Breast epithelium (tissue), 4 donors: Measurements from ENCODE around the gene SYCP2L. TPM values are rescaled to one million over a fixed set of nuclear protein-coding genes. Genes with fewer than 3 reads are reported as not detected.

Source experiments
- DNase-seq, 2 donors: peaks; one replicate each; pipeline ENCODE4 v3.0.0-alpha.2; 2019; ENCODE audit warnings: low spot score in 2 of 2
- H3K27ac ChIP-seq, 2 donors: fragments of 200-600 bp; sonication (generic) in 1 of 2; one replicate each; pipeline ENCODE4 v1.5.1; 2016 to 2019; ENCODE audit warnings: mild to moderate bottlenecking in 1 of 2
- H3K27me3 ChIP-seq, 2 donors: fragments of 200-600 bp; sonication (generic) in 1 of 2; one replicate each; pipeline versions ENCODE4 v1.5.1 to v1.6.0; 2017 to 2019; ENCODE audit warnings: control low read depth in 1 of 2, mild to moderate bottlenecking in 1 of 2
- H3K36me3 ChIP-seq: fragments of 200-600 bp; one replicate; pipeline ENCODE4 v1.5.1; 2019
- H3K4me1 ChIP-seq, 2 donors: fragments of 200-600 bp; sonication (generic); one replicate each; pipeline ENCODE4 v1.5.1; 2016 to 2019; ENCODE audit warnings: control low read depth in 1 of 2
- H3K4me3 ChIP-seq, 3 donors: fragments of 200-600 bp; sonication (generic); 1 replicate in 2 of 3; 2 replicates in 1 of 3; pipeline ENCODE4 v1.5.1; 2016 to 2019; ENCODE audit warnings: mild to moderate bottlenecking in 3 of 3, moderate library complexity in 2 of 3
- H3K9me3 ChIP-seq, 2 donors: fragments of 200-600 bp; sonication (generic) in 1 of 2; one replicate each; pipeline ENCODE4 v1.5.1; 2016 to 2019; ENCODE audit warnings: control low read depth in 1 of 2
- CTCF ChIP-seq, 3 donors: fragments of 450-650 bp; IDR thresholded peaks; one replicate each; pipeline ENCODE4 v1.5.1; 2016 to 2017; ENCODE audit warnings: antibody characterized with exemption in 3 of 3, mild to moderate bottlenecking in 3 of 3, moderate library complexity in 3 of 3
- POLR2A ChIP-seq: fragments of 450-650 bp; IDR thresholded peaks from one replicate; pipeline ENCODE4 v1.6.1; 2016; ENCODE audit warnings: antibody characterized with exemption, mild to moderate bottlenecking, moderate library complexity
- POLR2AphosphoS5 ChIP-seq, 3 donors: sonication (generic); formaldehyde crosslinking; IDR thresholded peaks; one replicate each; pipeline ENCODE4 v1.6.1; 2017; ENCODE audit warnings: antibody characterized with exemption in 3 of 3
- intact Hi-C: fragments of 100-400 bp; cut with DNase I; formaldehyde crosslinking; loops from one replicate; pipeline ENCODE4 v1.15.1; 2023; ENCODE audit warnings: low total_unique reads
- total RNA-seq, 3 donors: library from RNA; depleted of rRNA; stranded (reverse); fragments of >200 nt; gene quantifications; one replicate each; pipeline ENCODE4 v1.1.0, GENCODE V29; 2016

SYCP2L gene
- total RNA-seq, 3 donors from 2014 or later: 1.8 to 2.2 (median 2.0) TPM

GRCh38 chr6:11012295-11012754, 125.5 kb downstream of the SYCP2L start:
- no peak for TF ChIP-seq CTCF (IDR thresholded peaks at IDR 0.05)
- no peak for TF ChIP-seq POLR2AphosphoS5 (IDR thresholded peaks at IDR 0.05)
- TF ChIP-seq POLR2A: no peak
- no peak overlapping the region for H3K27ac ChIP-seq
- H3K4me1 ChIP-seq: no peaks in the 10 kb centered on the region
- DNase-seq: no peak
- H3K9me3 ChIP-seq: no peaks in the 10 kb centered on the region
- no peak overlapping the region for H3K4me3 ChIP-seq
- H3K27me3 ChIP-seq: no peaks in the 10 kb centered on the region
- no peaks in the 10 kb centered on the region for H3K36me3 ChIP-seq
- intact Hi-C loops: no loop called here

GRCh38 chr6:11012976-11013720, 126.3 kb downstream of the SYCP2L start:
- Histone ChIP-seq H3K36me3 (no peaks in the 10 kb centered on the region), H3K27me3 (no peaks in the 10 kb centered on the region), H3K27ac (no peak overlapping the region), H3K4me1 (no peaks in the 10 kb centered on the region), H3K9me3 (no peaks in the 10 kb centered on the region), H3K4me3 (no peak overlapping the region)
- no peak for DNase-seq
- intact Hi-C loops: no loop called here
- no peak for TF ChIP-seq POLR2A
- TF ChIP-seq CTCF (IDR thresholded peaks at IDR 0.05): no peak
- TF ChIP-seq POLR2AphosphoS5 (IDR thresholded peaks at IDR 0.05): no peak

GRCh38 chr6:11013721-11014070, 126.8 kb downstream of the SYCP2L start:
- no peak for DNase-seq
- H3K4me3 ChIP-seq: no peak overlapping the region
- no peaks in the 10 kb centered on the region for H3K36me3 ChIP-seq
- TF ChIP-seq POLR2AphosphoS5 (IDR thresholded peaks at IDR 0.05) (no peak), POLR2A (no peak), CTCF (IDR thresholded peaks at IDR 0.05) (no peak)
- intact Hi-C loops: no loop called here
- no peaks in the 10 kb centered on the region for H3K9me3 ChIP-seq
- H3K27ac ChIP-seq: no peak overlapping the region
- H3K4me1 ChIP-seq: no peaks in the 10 kb centered on the region
- H3K27me3 ChIP-seq: no peaks in the 10 kb centered on the region

- intact Hi-C loops: no loop called here
- H3K4me3 ChIP-seq: no peak overlapping the region
- TF ChIP-seq CTCF (IDR thresholded peaks at IDR 0.05) (no peak), POLR2AphosphoS5 (IDR thresholded peaks at IDR 0.05) (no peak), POLR2A (no peak)
- no peaks in the 10 kb centered on the region for H3K9me3 ChIP-seq
- no peaks in the 10 kb centered on the region for H3K27me3 ChIP-seq
- H3K4me1 ChIP-seq: no peaks in the 10 kb centered on the region
- no peak overlapping the region for H3K27ac ChIP-seq
- DNase-seq: no peak
- H3K36me3 ChIP-seq: no peaks in the 10 kb centered on the region
These were observed 128.2 kb downstream of the SYCP2L start for GRCh38 chr6:11015102-11015501.

GRCh38 chr6:11016452-11016851, 129.6 kb downstream of the SYCP2L start:
- H3K9me3 ChIP-seq: no peaks in the 10 kb centered on the region
- H3K27ac ChIP-seq: no peak overlapping the region
- H3K27me3 ChIP-seq: no peaks in the 10 kb centered on the region
- no peak for TF ChIP-seq POLR2AphosphoS5 (IDR thresholded peaks at IDR 0.05)
- no peak for TF ChIP-seq POLR2A
- no peak for TF ChIP-seq CTCF (IDR thresholded peaks at IDR 0.05)
- H3K36me3 ChIP-seq: no peaks in the 10 kb centered on the region
- H3K4me1 ChIP-seq: no peaks in the 10 kb centered on the region
- intact Hi-C loops: no loop called here
- no peak for DNase-seq
- H3K4me3 ChIP-seq: no peak overlapping the region
